Tibial nerve (tissue), 4 donors: ENCODE measurements around the gene CEACAM7. TPM values are rescaled to one million over a fixed set of nuclear protein-coding genes. Genes with fewer than 3 reads are reported as not detected.
"Not testable (repeated sequence)": the region's sequence is repeated elsewhere in the genome, so short reads cannot be mapped to it uniquely, and the experiment has no call there.

Source experiments
- DNase-seq, 2 donors: peaks; one replicate each; pipeline ENCODE4 v3.0.0-alpha.2; 2019; ENCODE audit warnings: low spot score in 2 of 2
- H3K27ac ChIP-seq, 4 donors: fragments of 200-600 bp; sonication (generic) in 3 of 4; one replicate each; pipeline ENCODE4 v1.5.1; 2017 to 2019; ENCODE audit warnings: mild to moderate bottlenecking in 1 of 4
- H3K27me3 ChIP-seq, 2 donors: fragments of 200-600 bp; sonication (generic) in 1 of 2; one replicate each; pipeline versions ENCODE4 v1.5.1 to v1.6.0; 2017 to 2019
- H3K36me3 ChIP-seq, 3 donors: fragments of 200-600 bp; sonication (generic); one replicate each; pipeline ENCODE4 v1.5.1; 2018 to 2019
- H3K4me1 ChIP-seq, 4 donors: fragments of 200-600 bp; sonication (generic) in 3 of 4; one replicate each; pipeline ENCODE4 v1.5.1; 2017 to 2019
- H3K4me3 ChIP-seq, 4 donors: fragments of 200-600 bp; sonication (generic) in 3 of 4; one replicate each; pipeline ENCODE4 v1.5.1; 2017 to 2019; ENCODE audit warnings: mild to moderate bottlenecking in 1 of 4, moderate library complexity in 1 of 4
- H3K9me3 ChIP-seq, 4 donors: fragments of 200-600 bp; sonication (generic) in 3 of 4; one replicate each; pipeline ENCODE4 v1.5.1; 2017 to 2019
- CTCF ChIP-seq, 5 experiments: fragments of 200-600 bp in 3 of 5; fragments of 450-650 bp in 2 of 5; sonication (generic) in 3 of 5; IDR thresholded peaks; one replicate each; pipeline ENCODE4 v1.5.1; 2016 to 2019; ENCODE audit warnings: antibody characterized with exemption in 5 of 5, mild to moderate bottlenecking in 3 of 5, moderate library complexity in 2 of 5
- EP300 ChIP-seq, 2 donors: sonication (generic); formaldehyde crosslinking; IDR thresholded peaks; one replicate each; pipeline ENCODE4 v1.6.1; 2017; ENCODE audit warnings: antibody characterized with exemption in 2 of 2, mild to moderate bottlenecking in 1 of 2
- POLR2A ChIP-seq, 2 donors: fragments of 450-650 bp; IDR thresholded peaks; one replicate each; pipeline ENCODE4 v1.6.1; 2017; ENCODE audit warnings: antibody characterized with exemption in 2 of 2, mild to moderate bottlenecking in 2 of 2, moderate library complexity in 2 of 2
- WGBS, 2 donors: methylation state at CpG; one replicate each; pipeline ENCODE4 v1.1.5; 2018; 5-methylcytosine and 5-hydroxymethylcytosine counted together
- total RNA-seq, 4 donors: library from RNA; depleted of rRNA; stranded (reverse); fragments of >200 nt; gene quantifications; one replicate each; pipeline ENCODE4 v1.1.0, GENCODE V29; 2016

CEACAM7 gene
- total RNA-seq, 4 donors from 2014 or later, result not detected

- H3K4me1 ChIP-seq, result no peaks in the 10 kb centered on the region
- TF ChIP-seq EP300 (IDR thresholded peaks at IDR 0.05), result no peak
- TF ChIP-seq CTCF (IDR thresholded peaks at IDR 0.05), result no peak
- TF ChIP-seq POLR2A (IDR thresholded peaks at IDR 0.05), result no peak
- no peaks in the 10 kb centered on the region for H3K9me3 ChIP-seq
- no peak for DNase-seq
- H3K27me3 ChIP-seq, result no peaks in the 10 kb centered on the region
- H3K36me3 ChIP-seq, result no peaks in the 10 kb centered on the region
- no peak overlapping the region for H3K27ac ChIP-seq
- 84 to 85% methylated on average over 3 of the region's 3 CpGs for WGBS, 2 donors
- no peak overlapping the region for H3K4me3 ChIP-seq
Measured at GRCh38 chr19:41720103-41720502, 32.0 kb upstream of the CEACAM7 start.

- H3K9me3 ChIP-seq, result no peaks in the 10 kb centered on the region
Measured at GRCh38 chr19:41718761-41719160, 30.7 kb upstream of the CEACAM7 start.

GRCh38 chr19:41714598-41714997 lies 26.5 kb upstream of the CEACAM7 start:
- Histone ChIP-seq H3K27ac (no peak overlapping the region), H3K27me3 (no peaks in the 10 kb centered on the region), H3K9me3 (no peaks in the 10 kb centered on the region), H3K36me3 (no peaks in the 10 kb centered on the region), H3K4me3 (no peak overlapping the region), H3K4me1 (no peaks in the 10 kb centered on the region)
- no peak for TF ChIP-seq EP300 (IDR thresholded peaks at IDR 0.05)
- no peak for TF ChIP-seq CTCF (IDR thresholded peaks at IDR 0.05)
- no peak for TF ChIP-seq POLR2A (IDR thresholded peaks at IDR 0.05)
- 63 to 83% methylated on average over 4 to 5 of the region's 5 CpGs for WGBS, 2 donors
- DNase-seq, result no peak

More at GRCh38 chr19:41718761-41719160, 30.7 kb upstream of the CEACAM7 start:
- no peaks in the 10 kb centered on the region for H3K27me3 ChIP-seq
- no peak overlapping the region for H3K27ac ChIP-seq
- TF ChIP-seq CTCF (IDR thresholded peaks at IDR 0.05) (no peak), EP300 (IDR thresholded peaks at IDR 0.05) (no peak), POLR2A (IDR thresholded peaks at IDR 0.05) (no peak)
- DNase-seq, result no peak
- H3K4me1 ChIP-seq, result no peaks in the 10 kb centered on the region
- 68 to 83% methylated on average over 6 of the region's 6 CpGs for WGBS, 2 donors
- H3K36me3 ChIP-seq, result no peaks in the 10 kb centered on the region
- H3K4me3 ChIP-seq, result no peak overlapping the region

- H3K27ac ChIP-seq, result no peak overlapping the region
- no peaks in the 10 kb centered on the region for H3K4me1 ChIP-seq
- 73 to 86% methylated on average over 13 of the region's 13 CpGs for WGBS, 2 donors
- TF ChIP-seq EP300 (IDR thresholded peaks at IDR 0.05), result no peak
- no peak for TF ChIP-seq CTCF (IDR thresholded peaks at IDR 0.05)
- TF ChIP-seq POLR2A (IDR thresholded peaks at IDR 0.05), result no peak
- H3K36me3 ChIP-seq, result no peaks in the 10 kb centered on the region
- H3K27me3 ChIP-seq, result peaks cover 0 to 13% of the 10 kb centered on the region in 2 donors
- no peak overlapping the region for H3K4me3 ChIP-seq
- H3K9me3 ChIP-seq, result peaks cover 0 to 5% (median 0%) of the 10 kb centered on the region in 4 donors
- DNase-seq, result no peak
Measured at GRCh38 chr19:41711376-41712261, 23.5 kb upstream of the CEACAM7 start.

- Histone ChIP-seq H3K4me1 (no peaks in the 10 kb centered on the region), H3K9me3 (peaks cover 0 to 7% (median 0%) of the 10 kb centered on the region in 4 donors), H3K36me3 (no peaks in the 10 kb centered on the region), H3K27me3 (peaks cover 0 to 26% of the 10 kb centered on the region in 2 donors), H3K27ac (no peak overlapping the region), H3K4me3 (no peak overlapping the region)
- 69 to 72% methylated on average over 8 of the region's 8 CpGs for WGBS, 2 donors
- DNase-seq, result no peak
- TF ChIP-seq CTCF (IDR thresholded peaks at IDR 0.05) (no peak), POLR2A (IDR thresholded peaks at IDR 0.05) (no peak), EP300 (IDR thresholded peaks at IDR 0.05) (no peak)
Measured at GRCh38 chr19:41709951-41710645, 22.0 kb upstream of the CEACAM7 start.

- not testable (repeated sequence) for H3K27ac ChIP-seq, H3K4me3 ChIP-seq, DNase-seq, H3K9me3 ChIP-seq, H3K4me1 ChIP-seq, H3K36me3 ChIP-seq
- peaks cover 0 to 26% of the 10 kb centered on the region in 2 donors for H3K27me3 ChIP-seq
- 88 to 89% methylated on average over 8 of the region's 8 CpGs for WGBS, 2 donors
Measured at GRCh38 chr19:41709516-41709915, 21.4 kb upstream of the CEACAM7 start.
